HepG2 (cell line): ENCODE results near the gene CAMK4. TPM values are rescaled to one million over a fixed set of nuclear protein-coding genes. Genes with fewer than 3 reads are reported as not detected.

Source experiments
- ATAC-seq: fragments of 200-7000 bp; cut with Tn5 transposase; 3 replicates; pipeline ENCODE4 v1.9.1; 2020; ENCODE audit warnings: mild to moderate bottlenecking, moderate library complexity
- BruUV-seq: library from RNA; stranded (reverse); fragments of 400-500 nt; replicated peaks from 2 replicates; lab custom pipeline; 2021; lab: Mats Ljungman, UMichigan
- CTCF ChIA-PET: fragments of 300-600 bp; formaldehyde crosslinking; extraction: SDS; loops from one replicate; lab custom pipeline; 2021; ENCODE audit warnings: low total read pairs, inconsistent platforms, low intra/inter-chr PET ratio; lab: Yijun Ruan, JAX
- POLR2A ChIA-PET: fragments of 350-600 bp; sonication (Branson Sonifier 250); formaldehyde crosslinking; loops from one replicate; lab custom pipeline; 2020; ENCODE audit warnings: antibody characterized with exemption, inconsistent platforms; lab: Yijun Ruan, JAX
- DNase-seq: peaks from one replicate; pipeline ENCODE4 v3.0.0-alpha.2; 2015; ENCODE audit warnings: low spot score
- FAIRE-seq: peaks from 3 replicates; lab custom pipeline; 2011; peaks lifted over from hg19 to GRCh38; lab: Jason Lieb, UNC
- H2AFZ ChIP-seq: one replicate; pipeline ENCODE4 v1.6.1; 2011; ENCODE audit warnings: low read length, inconsistent platforms
- H3K27ac ChIP-seq: fragments of 300-600 bp; 3 replicates; pipeline ENCODE4 v1.8.0; 2011; ENCODE audit warnings: mixed run types, mild to moderate bottlenecking, mixed read lengths, low read length, inconsistent platforms; ENCODE audit not compliant: insufficient read depth; ENCODE audit errors: extremely low read length
- H3K27me3 ChIP-seq, 2 experiments: fragments of 200-600 bp in 1 of 2; 2 replicates in 1 of 2; 3 replicates in 1 of 2; pipeline versions ENCODE4 v1.6.0 to v1.8.0; 2011; ENCODE audit warnings: low read length in 2 of 2, mild to moderate bottlenecking in 2 of 2, moderate library complexity in 2 of 2, inconsistent platforms in 1 of 2; ENCODE audit not compliant: insufficient read depth in 2 of 2, control insufficient read depth in 1 of 2
- H3K36me3 ChIP-seq, 2 experiments: fragments of 200-600 bp in 1 of 2; replicated peaks in 1 of 2; 2 replicates in 1 of 2; 3 replicates in 1 of 2; pipeline versions ENCODE4 v1.5.1 to v1.8.0; 2011; ENCODE audit warnings: low read length in 2 of 2, inconsistent platforms in 1 of 2; ENCODE audit not compliant: insufficient read depth in 2 of 2, control insufficient read depth in 1 of 2
- H3K4me1 ChIP-seq: 2 replicates; pipeline ENCODE4 v1.5.1; 2012; ENCODE audit warnings: low read length, inconsistent platforms; ENCODE audit not compliant: insufficient read depth
- H3K4me2 ChIP-seq: 2 replicates; pipeline ENCODE4 v1.6.0; 2011; ENCODE audit warnings: low read depth, low read length, inconsistent platforms
- H3K4me3 ChIP-seq, 3 experiments: fragments of 200-600 bp in 1 of 3; sonication (generic), shearing (Covaris generic) in 1 of 3; replicated peaks in 1 of 3; 2 replicates each; pipeline ENCODE4 v1.5.1; 2011 to 2016; ENCODE audit warnings: low read length in 3 of 3, inconsistent platforms in 2 of 3, low read depth in 2 of 3, mild to moderate bottlenecking in 2 of 3, control low read depth in 1 of 3, mixed read lengths in 1 of 3; ENCODE audit not compliant: insufficient read depth in 1 of 3
- H3K79me2 ChIP-seq: one replicate; pipeline ENCODE4 v1.6.1; 2011; ENCODE audit warnings: low read length, inconsistent platforms; ENCODE audit not compliant: insufficient read depth
- H3K9ac ChIP-seq: 2 replicates; pipeline ENCODE4 v1.6.0; 2011; ENCODE audit warnings: mild to moderate bottlenecking, low read depth, low read length, inconsistent platforms; ENCODE audit not compliant: insufficient read depth
- H3K9me3 ChIP-seq: 2 replicates; pipeline ENCODE4 v1.5.1; 2012; ENCODE audit warnings: mild to moderate bottlenecking, low read length
- H4K20me1 ChIP-seq: 2 replicates; pipeline ENCODE4 v1.6.0; 2011; ENCODE audit warnings: inconsistent platforms, mild to moderate bottlenecking, low read length, moderate library complexity; ENCODE audit not compliant: insufficient read depth
- CENPT ChIP-seq: sonication (generic); formaldehyde crosslinking; IDR thresholded peaks from 2 replicates; pipeline ENCODE4 v1.8.0; 2022; ENCODE audit warnings: low read depth, mild to moderate bottlenecking, moderate library complexity, missing genetic modification reagents
- EHMT2 ChIP-seq: fragments of 200-600 bp; sonication (generic); IDR thresholded peaks from 2 replicates; pipeline ENCODE4 v1.7.0; 2017; ENCODE audit warnings: antibody characterized with exemption, low read depth, low read length, borderline replicate concordance
- FOXC1 ChIP-seq: sonication (generic); formaldehyde crosslinking; IDR thresholded peaks from 2 replicates; pipeline ENCODE4 v1.8.0; 2022; ENCODE audit warnings: mild to moderate bottlenecking, missing genetic modification reagents, borderline replicate concordance
- HNRNPK ChIP-seq: fragments of 200-400 bp; formaldehyde crosslinking; IDR thresholded peaks from 2 replicates; pipeline ENCODE4 v1.6.1; 2018; ENCODE audit warnings: low read length, low read depth, moderate library complexity, mild to moderate bottlenecking; ENCODE audit not compliant: poor library complexity, severe bottlenecking
- KMT2A ChIP-seq: sonication (generic); formaldehyde crosslinking; IDR thresholded peaks from 2 replicates; pipeline ENCODE4 v1.4.0; 2020; ENCODE audit warnings: missing genetic modification reagents
- RFX1 ChIP-seq: fragments of 450-650 bp; IDR thresholded peaks from 2 replicates; pipeline ENCODE4 v1.6.1; 2017
- SETDB1 ChIP-seq: sonication (generic); formaldehyde crosslinking; IDR thresholded peaks from 2 replicates; pipeline ENCODE4 v1.5.1; 2020; ENCODE audit warnings: missing genetic modification reagents, mild to moderate bottlenecking, borderline replicate concordance
- TARDBP ChIP-seq: sonication (generic); formaldehyde crosslinking; IDR thresholded peaks from 2 replicates; pipeline ENCODE4 v1.8.0; 2022; ENCODE audit warnings: mild to moderate bottlenecking, missing genetic modification reagents
- THYN1 ChIP-seq: sonication (generic); formaldehyde crosslinking; IDR thresholded peaks from 2 replicates; pipeline ENCODE4 v1.8.1; 2023; ENCODE audit warnings: low read depth, mild to moderate bottlenecking, moderate library complexity, missing genetic modification reagents, borderline replicate concordance
- ZNF180 ChIP-seq: sonication (generic); formaldehyde crosslinking; IDR thresholded peaks from 2 replicates; pipeline ENCODE4 v1.4.0; 2020; ENCODE audit warnings: low read depth, missing genetic modification reagents, borderline replicate concordance
- ZNF546 ChIP-seq: sonication (generic); formaldehyde crosslinking; conservative IDR thresholded peaks from 2 replicates; pipeline ENCODE4 v1.8.1; 2023; ENCODE audit warnings: mild to moderate bottlenecking, missing genetic modification reagents
- ZNF562 ChIP-seq: sonication (generic); formaldehyde crosslinking; IDR thresholded peaks from 2 replicates; pipeline ENCODE4 v1.8.0; 2022; ENCODE audit warnings: missing genetic modification reagents, borderline replicate concordance
- ZNF724P ChIP-seq: sonication (generic); formaldehyde crosslinking; IDR thresholded peaks from 2 replicates; pipeline ENCODE4 v1.8.0; 2022; ENCODE audit warnings: missing genetic modification reagents, borderline replicate concordance
- ZNF780A ChIP-seq: sonication (generic); formaldehyde crosslinking; IDR thresholded peaks from 2 replicates; pipeline ENCODE4 v1.8.0; 2022; ENCODE audit warnings: mild to moderate bottlenecking, missing genetic modification reagents, moderate library complexity
- WGBS: methylation state at CpG from one replicate; pipeline ENCODE4 v1.1.6; 2017; ENCODE audit warnings: low lambda C conversion rate; 5-methylcytosine and 5-hydroxymethylcytosine counted together
- in situ Hi-C: cut with HindIII; loops from 2 replicates; pipeline ENCODE4 v1.10.0; 2017; ENCODE audit warnings: low pct_unique_long_range_greater_than_20kb; ENCODE audit not compliant: extremely low pct_ligation_motif_present
- intact Hi-C: fragments of 100-400 bp; cut with micrococcal nuclease; formaldehyde crosslinking; loops from one replicate; pipeline ENCODE4 v1.10.0; 2022; ENCODE audit not compliant: unreplicated experiment
- polyA plus RNA-seq, 8 experiments: library from polyadenylated mRNA; depleted of rRNA in 3 of 8; stranded (reverse) in 7 of 8; unstranded in 1 of 8; fragments of >200 nt; fragmentation: Illumina TruSeq in 4 of 8; extraction: Trizol in 4 of 8; gene quantifications; 2 replicates each; pipeline versions ENCODE4 v1.2.1 to v1.2.3, GENCODE V29; 2011 to 2016; ENCODE audit warnings: low read depth in 4 of 8, missing spikeins in 1 of 8, mixed read lengths in 1 of 8; ENCODE audit not compliant: insufficient read depth in 1 of 8
- total RNA-seq, 5 experiments: library from RNA; depleted of rRNA; stranded (reverse); fragments of >200 nt; fragmentation: Illumina TruSeq; extraction: Trizol; gene quantifications; 2 replicates each; pipeline ENCODE4 v1.2.3, GENCODE V29; 2016; ENCODE audit warnings: low read depth in 1 of 5
- TF ChIP-seq, protein P1 (sequence below): sonication (generic); formaldehyde crosslinking; IDR thresholded peaks from 2 replicates; pipeline ENCODE4 v1.4.0; 2020; ENCODE audit warnings: missing genetic modification reagents

CAMK4 gene
- total and polyA plus RNA-seq, 2 of the 13 experiments (the other 11 are each of a cell fraction or from before 2014, with no cell fraction given), result not detected

DNA sequence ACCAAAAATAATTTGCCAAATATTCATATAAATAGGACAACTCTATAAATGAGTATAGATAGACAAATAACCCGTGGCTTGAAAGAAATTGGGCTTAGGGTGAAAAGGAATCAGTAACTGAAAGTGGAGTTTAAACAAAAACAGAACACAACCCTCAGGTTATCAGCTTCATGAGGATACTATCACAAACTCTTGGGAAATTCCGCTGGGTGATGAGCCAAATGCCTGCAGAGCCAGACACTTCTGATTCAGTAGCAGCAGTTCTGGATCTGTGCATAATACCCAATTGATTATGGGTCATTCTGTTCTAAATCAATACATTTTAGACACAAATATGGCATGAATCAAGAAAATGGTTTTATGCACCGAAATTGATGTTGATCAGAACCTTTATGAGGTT lies 72.4 kb downstream of the CAMK4 start:
- ChIA-PET CTCF (no interaction called here), POLR2A (no interaction called here)
- BruUV-seq, result no TSS peak
- no peaks in the 10 kb centered on the region for H3K27me3 ChIP-seq
- WGBS, result 2% methylated on average over 3 of the region's 3 CpGs
- no peaks in the 10 kb centered on the region for H3K4me1 ChIP-seq
- H3K4me3 ChIP-seq, result no peak overlapping the region
- H3K9me3 ChIP-seq, result no peaks in the 10 kb centered on the region; the same call in 1 of the 2 replicates
- no peak for DNase-seq
- H3K9ac ChIP-seq, result no peak overlapping the region
- no peaks in the 10 kb centered on the region for H4K20me1 ChIP-seq
- ATAC-seq, result no peak
- in situ Hi-C loops, result no loop called here
- H2AFZ ChIP-seq, result no peak overlapping the region
- intact Hi-C loops, result no loop called here
- FAIRE-seq, result no peak
- H3K27ac ChIP-seq, result no peak overlapping the region
- no peaks in the 10 kb centered on the region for H3K36me3 ChIP-seq
- H3K79me2 ChIP-seq, result no peaks in the 10 kb centered on the region
- TF ChIP-seq ZNF724P, result no peak
- no peak for TF ChIP-seq ZNF562
- TF ChIP-seq FOXC1 (CRISPR knock-in tag), result no peak
- TF ChIP-seq KMT2A (CRISPR knock-in tag), result no peak
- no peak for TF ChIP-seq THYN1 (CRISPR knock-in tag)
- H3K4me2 ChIP-seq, result no peak overlapping the region

- no peaks in the 10 kb centered on the region for H3K4me1 ChIP-seq
- no peaks in the 10 kb centered on the region for H4K20me1 ChIP-seq
- H3K9ac ChIP-seq, result no peak overlapping the region
- no peaks in the 10 kb centered on the region for H3K79me2 ChIP-seq
- ChIA-PET POLR2A (no interaction called here), CTCF (no interaction called here)
- no peak overlapping the region for H3K27ac ChIP-seq
- DNase-seq, result peak; percentile 4
- ATAC-seq, result no peak
- no peak for FAIRE-seq
- no peaks in the 10 kb centered on the region for H3K36me3 ChIP-seq
- intact Hi-C loops, result no loop called here
- H3K4me2 ChIP-seq, result no peak overlapping the region
- WGBS, result 32% methylated on average over 7 of the region's 7 CpGs
- no TSS peak for BruUV-seq
- H3K9me3 ChIP-seq, result no peaks in the 10 kb centered on the region; the same call in 1 of the 2 replicates
- H3K27me3 ChIP-seq, result no peaks in the 10 kb centered on the region
- in situ Hi-C loops, result no loop called here
- H3K4me3 ChIP-seq, result no peak overlapping the region
- no peak overlapping the region for H2AFZ ChIP-seq
- TF ChIP-seq ZNF546 (no peak), CENPT (no peak), SETDB1 (CRISPR knock-in tag) (no peak), ZNF780A (no peak), EHMT2 (no peak), HNRNPK (no peak), TARDBP (CRISPR knock-in tag) (no peak), ZNF180 (CRISPR knock-in tag) (no peak), RFX1 (no peak)
- TF ChIP-seq, protein P1, sequence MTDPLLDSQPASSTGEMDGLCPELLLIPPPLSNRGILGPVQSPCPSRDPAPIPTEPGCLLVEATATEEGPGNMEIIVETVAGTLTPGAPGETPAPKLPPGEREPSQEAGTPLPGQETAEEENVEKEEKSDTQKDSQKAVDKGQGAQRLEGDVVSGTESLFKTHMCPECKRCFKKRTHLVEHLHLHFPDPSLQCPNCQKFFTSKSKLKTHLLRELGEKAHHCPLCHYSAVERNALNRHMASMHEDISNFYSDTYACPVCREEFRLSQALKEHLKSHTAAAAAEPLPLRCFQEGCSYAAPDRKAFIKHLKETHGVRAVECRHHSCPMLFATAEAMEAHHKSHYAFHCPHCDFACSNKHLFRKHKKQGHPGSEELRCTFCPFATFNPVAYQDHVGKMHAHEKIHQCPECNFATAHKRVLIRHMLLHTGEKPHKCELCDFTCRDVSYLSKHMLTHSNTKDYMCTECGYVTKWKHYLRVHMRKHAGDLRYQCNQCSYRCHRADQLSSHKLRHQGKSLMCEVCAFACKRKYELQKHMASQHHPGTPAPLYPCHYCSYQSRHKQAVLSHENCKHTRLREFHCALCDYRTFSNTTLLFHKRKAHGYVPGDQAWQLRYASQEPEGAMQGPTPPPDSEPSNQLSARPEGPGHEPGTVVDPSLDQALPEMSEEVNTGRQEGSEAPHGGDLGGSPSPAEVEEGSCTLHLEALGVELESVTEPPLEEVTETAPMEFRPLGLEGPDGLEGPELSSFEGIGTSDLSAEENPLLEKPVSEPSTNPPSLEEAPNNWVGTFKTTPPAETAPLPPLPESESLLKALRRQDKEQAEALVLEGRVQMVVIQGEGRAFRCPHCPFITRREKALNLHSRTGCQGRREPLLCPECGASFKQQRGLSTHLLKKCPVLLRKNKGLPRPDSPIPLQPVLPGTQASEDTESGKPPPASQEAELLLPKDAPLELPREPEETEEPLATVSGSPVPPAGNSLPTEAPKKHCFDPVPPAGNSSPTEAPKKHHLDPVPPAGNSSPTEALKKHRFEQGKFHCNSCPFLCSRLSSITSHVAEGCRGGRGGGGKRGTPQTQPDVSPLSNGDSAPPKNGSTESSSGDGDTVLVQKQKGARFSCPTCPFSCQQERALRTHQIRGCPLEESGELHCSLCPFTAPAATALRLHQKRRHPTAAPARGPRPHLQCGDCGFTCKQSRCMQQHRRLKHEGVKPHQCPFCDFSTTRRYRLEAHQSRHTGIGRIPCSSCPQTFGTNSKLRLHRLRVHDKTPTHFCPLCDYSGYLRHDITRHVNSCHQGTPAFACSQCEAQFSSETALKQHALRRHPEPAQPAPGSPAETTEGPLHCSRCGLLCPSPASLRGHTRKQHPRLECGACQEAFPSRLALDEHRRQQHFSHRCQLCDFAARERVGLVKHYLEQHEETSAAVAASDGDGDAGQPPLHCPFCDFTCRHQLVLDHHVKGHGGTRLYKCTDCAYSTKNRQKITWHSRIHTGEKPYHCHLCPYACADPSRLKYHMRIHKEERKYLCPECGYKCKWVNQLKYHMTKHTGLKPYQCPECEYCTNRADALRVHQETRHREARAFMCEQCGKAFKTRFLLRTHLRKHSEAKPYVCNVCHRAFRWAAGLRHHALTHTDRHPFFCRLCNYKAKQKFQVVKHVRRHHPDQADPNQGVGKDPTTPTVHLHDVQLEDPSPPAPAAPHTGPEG (CRISPR knock-in tag), result no peak
Observed at GRCh38 chr5:111299067-111299481, 74.9 kb downstream of the CAMK4 start.
